GM12878 (cell line): Measurements from ENCODE around the gene ANAPC5.

Source experiments
- BACH1 ChIP-seq: fragments of 450-650 bp; IDR thresholded peaks from 2 replicates; pipeline ENCODE4 v1.6.1; 2017; ENCODE audit warnings: mild to moderate bottlenecking, borderline replicate concordance
- CBFB ChIP-seq: IDR thresholded peaks from 2 replicates; pipeline ENCODE4 v1.6.1; 2016; ENCODE audit warnings: antibody characterized with exemption, low read depth
- CTCF ChIP-seq, 3 experiments: IDR thresholded peaks in 2 of 3; conservative IDR thresholded peaks in 1 of 3; 2 replicates each; pipeline ENCODE4 v1.5.1; 2011; ENCODE audit warnings: low read depth in 3 of 3, low read length in 3 of 3, mild to moderate bottlenecking in 3 of 3, control low read depth in 2 of 3, moderate library complexity in 2 of 3, inconsistent platforms in 1 of 3, mixed read lengths in 1 of 3; ENCODE audit not compliant: control insufficient read depth in 2 of 3, insufficient read depth in 1 of 3; ENCODE audit errors: extremely low read depth in 1 of 3
- EZH2 ChIP-seq: IDR thresholded peaks from 2 replicates; pipeline ENCODE4 v1.6.1; 2012; ENCODE audit warnings: low read depth, mild to moderate bottlenecking, control low read depth, inconsistent platforms, low read length, borderline replicate concordance; ENCODE audit not compliant: control insufficient read depth
- IRF3 ChIP-seq: fragments of 450-650 bp; IDR thresholded peaks from 2 replicates; pipeline ENCODE4 v1.6.1; 2014; ENCODE audit warnings: mild to moderate bottlenecking
- MYC ChIP-seq: IDR thresholded peaks from 2 replicates; pipeline ENCODE4 v1.6.1; 2011; ENCODE audit warnings: mild to moderate bottlenecking, low read length, moderate library complexity, inconsistent platforms; ENCODE audit not compliant: insufficient read depth, insufficient replicate concordance, insufficient read length, severe bottlenecking
- RAD21 ChIP-seq: IDR thresholded peaks from 2 replicates; pipeline ENCODE4 v1.6.1; 2011; ENCODE audit warnings: mild to moderate bottlenecking, low read depth, low read length, moderate library complexity; ENCODE audit not compliant: insufficient read depth
- SPI1 ChIP-seq: IDR thresholded peaks from 2 replicates; pipeline ENCODE4 v1.6.1; 2011; ENCODE audit warnings: low read depth, mild to moderate bottlenecking, low read length, moderate library complexity, borderline replicate concordance; ENCODE audit not compliant: insufficient read depth
- YY1 ChIP-seq: IDR thresholded peaks from 2 replicates; pipeline ENCODE4 v1.6.1; 2011; ENCODE audit warnings: low read depth, mild to moderate bottlenecking, low read length

GRCh38 chr12:121323908-121324307 is 28.3 kb downstream of the ANAPC5 start:
- TF ChIP-seq MYC (no peak), YY1 (no peak), BACH1 (no peak), CTCF (IDR thresholded peaks at IDR 0.05 in 2 of 3, conservative IDR thresholded peaks at IDR 0.05 in 1 of 3; ENCODE audit: control insufficient read depth in 2 of 3, extremely low read depth in 1 of 3, insufficient read depth in 1 of 3, low read depth in 3 of 3, low read length in 3 of 3) (no peak), IRF3 (no peak), CBFB (no peak), SPI1 (no peak), RAD21 (no peak), EZH2 (no peak)
